NOMO-1 treated with DMSO at 0.1 percent for 48 hours (cell line): ENCODE data around the gene FAM234B.
A peak's percentile ranks its signal among the peaks of the same experiment; 100 is the strongest.
"Not testable (repeated sequence)": the region's sequence is repeated elsewhere in the genome, so short reads cannot be mapped to it uniquely, and the experiment has no call there.

ENCODE experiments used
- DNase-seq: peaks from one replicate; lab custom pipeline; 2025; ENCODE audit not compliant: unreplicated experiment; lab: John Stamatoyannopoulos, UW

FAM234B gene

GRCh38 chr12:13022851-13023271 is 21.3 kb upstream of the FAM234B start:
- DNase-seq, result no peak

DNA sequence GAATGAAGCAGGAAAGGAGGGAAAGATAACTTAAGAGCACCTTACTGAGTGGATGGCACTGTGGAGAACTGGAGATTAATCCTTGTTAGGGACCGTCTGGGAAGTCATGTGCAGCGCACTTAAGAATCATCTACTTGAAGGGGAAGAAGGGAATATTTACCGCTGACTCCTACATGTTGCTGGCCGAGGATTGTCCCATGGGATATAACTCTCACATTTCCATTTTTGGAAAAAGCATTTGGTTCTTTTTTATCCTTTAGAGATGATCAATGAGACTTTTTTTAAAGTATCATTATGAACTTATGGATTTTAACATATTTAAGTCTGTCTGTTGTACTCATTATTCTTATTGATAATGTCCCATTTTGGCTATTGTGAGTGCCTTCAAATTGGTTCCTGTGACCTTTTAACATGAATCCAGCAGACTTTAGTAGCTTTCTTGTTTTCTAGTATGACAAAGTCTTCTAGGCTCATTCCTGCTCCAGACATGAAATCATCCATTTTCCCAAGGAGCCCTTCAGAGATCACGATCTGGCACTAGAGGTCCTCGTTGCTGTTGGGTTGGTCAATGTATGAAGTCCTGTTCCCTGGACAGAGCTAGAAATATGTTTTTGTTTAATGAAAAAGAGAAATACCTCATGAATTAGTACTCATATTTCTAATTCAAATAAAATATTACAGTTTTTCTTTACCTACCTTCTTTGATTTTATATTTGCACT is 20.2 kb upstream of the FAM234B start:
- peak; percentile 49 for DNase-seq

GRCh38 chr12:13024531-13024916 is 19.7 kb upstream of the FAM234B start:
- DNase-seq, result peak; percentile 46

DNA sequence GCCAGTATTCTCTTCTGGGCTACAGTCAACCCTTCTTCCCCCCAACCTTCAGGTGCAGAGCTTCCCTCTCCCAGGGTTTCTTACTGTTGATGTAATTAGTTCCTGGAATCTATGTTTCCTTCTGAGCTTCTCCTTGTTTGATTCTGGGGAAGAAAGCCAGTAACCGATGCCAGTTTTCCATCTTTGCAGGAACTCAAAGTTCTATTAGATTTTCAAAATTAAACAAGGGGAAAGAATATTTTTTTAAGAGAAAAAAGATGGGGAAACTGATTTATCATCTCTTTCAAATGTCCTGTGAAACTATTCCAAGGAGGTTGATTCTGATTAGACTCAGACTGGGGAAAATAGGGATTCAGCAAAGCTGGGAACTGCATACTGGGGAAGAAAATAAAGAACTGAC is 17.9 kb upstream of the FAM234B start:
- no peak for DNase-seq

DNA sequence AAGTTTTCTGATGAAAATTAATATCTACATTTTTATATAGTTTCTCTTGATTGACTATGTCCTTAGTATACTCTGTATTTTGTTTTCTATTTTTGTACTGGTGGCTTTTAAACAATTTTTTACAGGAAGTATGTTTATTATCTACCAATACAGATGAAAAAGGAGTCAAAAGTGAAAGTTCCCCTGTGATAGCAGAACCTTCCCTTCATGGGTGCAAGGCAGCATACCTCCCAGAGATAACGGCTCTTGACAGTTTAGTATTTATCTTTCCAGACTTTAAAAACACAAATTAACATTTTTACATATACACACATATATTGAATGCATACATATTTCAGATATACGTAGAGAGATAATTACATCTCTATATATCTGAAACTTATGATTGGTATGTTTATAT is 17.1 kb upstream of the FAM234B start:
- no peak for DNase-seq

DNA sequence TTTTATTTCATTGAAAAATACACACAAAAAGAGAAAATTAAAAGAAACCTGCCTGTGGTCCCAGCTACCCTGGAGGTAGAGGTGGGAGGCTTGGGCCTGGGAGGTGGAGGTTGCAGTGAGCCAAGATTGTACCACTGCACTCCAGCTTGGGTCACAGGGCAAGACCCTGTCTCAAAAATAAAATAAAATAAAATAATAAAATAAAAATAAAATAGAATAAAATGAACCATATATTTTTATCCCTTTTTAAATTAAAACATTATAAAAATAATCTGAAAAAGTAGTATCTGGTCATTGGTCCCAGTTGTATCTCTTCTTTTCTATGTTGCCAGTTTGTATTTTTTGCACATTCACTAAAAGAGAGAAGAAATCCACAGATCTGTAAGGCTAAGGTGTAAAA is 16.7 kb upstream of the FAM234B start:
- no peak for DNase-seq

DNA sequence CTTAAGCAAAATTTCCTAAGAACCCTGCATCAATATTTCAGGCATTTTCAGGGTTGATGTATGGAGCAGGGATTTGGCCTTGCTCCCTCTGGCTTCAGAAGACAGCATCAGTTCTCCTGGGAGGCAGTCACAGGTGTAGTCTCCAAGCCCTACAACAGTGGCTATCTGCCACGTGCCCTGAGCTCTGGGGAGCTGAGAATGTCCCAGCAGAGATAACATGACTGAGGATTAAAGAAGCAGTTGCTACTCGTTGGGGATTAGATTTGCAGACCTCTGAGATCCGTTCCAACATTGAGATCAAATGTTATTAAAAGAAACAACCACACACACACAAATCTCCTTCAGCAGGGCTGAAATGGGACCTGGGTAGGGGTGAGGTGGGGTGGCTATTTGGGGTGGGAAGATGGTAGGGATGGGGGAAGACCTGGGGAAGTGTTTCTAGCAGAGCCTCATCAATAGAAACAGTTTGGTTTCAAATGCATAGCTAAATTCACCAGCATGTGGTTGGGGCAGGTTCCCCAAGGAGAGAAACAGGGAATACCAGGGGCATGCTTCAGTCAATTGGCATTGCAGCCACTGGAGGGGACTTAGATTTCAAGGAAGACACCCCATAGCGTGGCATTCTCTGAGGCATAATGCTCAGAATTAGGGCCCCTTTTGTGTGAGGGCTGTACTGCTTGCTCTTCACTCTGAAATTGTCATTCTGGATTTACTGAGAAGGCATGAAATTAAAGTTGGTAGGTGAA is 15.2 kb upstream of the FAM234B start:
- no peak for DNase-seq

- no peak for DNase-seq
These were observed 13.5 kb upstream of the FAM234B start for GRCh38 chr12:13030541-13031291.

GRCh38 chr12:13032164-13032563 is 12.0 kb upstream of the FAM234B start:
- DNase-seq, result no peak

DNA sequence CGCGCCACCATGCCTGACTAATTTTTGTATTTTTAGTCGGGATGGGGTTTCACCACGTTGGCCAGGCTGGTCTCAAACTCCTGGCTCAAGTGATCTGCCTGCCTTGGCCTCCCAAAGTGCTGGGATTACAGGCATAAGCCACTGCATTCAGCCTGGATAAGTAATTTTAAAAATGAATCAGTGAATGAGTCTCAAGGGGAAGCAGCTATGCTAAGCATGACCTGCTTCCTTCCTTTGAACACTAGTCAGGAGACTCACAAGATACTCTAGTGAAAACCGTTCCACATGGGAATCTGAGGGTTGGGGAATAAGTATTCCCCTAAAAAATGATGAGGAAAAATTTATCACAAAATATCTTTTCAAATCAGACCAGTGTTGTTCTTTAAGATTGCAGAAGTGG is 10.7 kb upstream of the FAM234B start:
- no peak for DNase-seq

DNA sequence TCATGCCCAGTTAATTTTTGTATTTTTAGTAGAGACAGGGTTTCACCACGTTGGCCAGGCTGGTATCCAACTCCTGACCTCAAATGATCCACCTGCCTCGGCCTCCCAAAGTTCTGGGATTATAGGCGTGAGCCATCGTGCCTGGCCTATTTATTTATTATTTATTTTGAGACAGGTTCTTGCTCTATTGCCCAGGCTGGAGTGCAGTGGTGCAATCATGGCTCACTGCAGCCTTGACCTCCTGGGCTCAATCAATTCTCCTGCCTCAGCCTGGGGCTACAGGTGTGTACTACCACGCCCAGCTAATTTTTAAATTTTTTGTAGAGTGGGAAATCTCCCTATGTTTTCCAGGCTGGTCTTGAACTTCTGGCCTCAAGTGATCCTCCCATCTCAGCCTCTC is 8.8 kb upstream of the FAM234B start:
- not testable (repeated sequence) for DNase-seq

DNA sequence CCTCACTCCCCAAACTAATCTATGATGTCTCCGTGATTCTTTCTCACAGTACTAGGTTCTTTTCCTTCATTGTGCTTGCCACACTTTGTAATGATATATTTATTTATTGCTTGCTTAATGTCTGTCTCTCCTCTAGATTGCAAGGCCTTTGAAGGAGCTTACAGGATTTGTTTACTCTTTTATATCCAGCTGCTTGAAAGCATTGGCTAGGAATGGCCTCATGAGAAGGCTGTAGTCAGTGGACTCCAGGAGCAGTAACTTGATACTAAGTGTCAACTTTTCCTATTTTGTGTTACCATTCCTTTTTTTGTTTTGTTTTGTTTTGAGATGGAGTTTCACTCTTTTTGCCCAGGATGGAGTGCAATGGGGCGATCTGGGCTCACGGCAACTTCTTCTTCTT is 7.3 kb upstream of the FAM234B start:
- DNase-seq, result no peak

DNA sequence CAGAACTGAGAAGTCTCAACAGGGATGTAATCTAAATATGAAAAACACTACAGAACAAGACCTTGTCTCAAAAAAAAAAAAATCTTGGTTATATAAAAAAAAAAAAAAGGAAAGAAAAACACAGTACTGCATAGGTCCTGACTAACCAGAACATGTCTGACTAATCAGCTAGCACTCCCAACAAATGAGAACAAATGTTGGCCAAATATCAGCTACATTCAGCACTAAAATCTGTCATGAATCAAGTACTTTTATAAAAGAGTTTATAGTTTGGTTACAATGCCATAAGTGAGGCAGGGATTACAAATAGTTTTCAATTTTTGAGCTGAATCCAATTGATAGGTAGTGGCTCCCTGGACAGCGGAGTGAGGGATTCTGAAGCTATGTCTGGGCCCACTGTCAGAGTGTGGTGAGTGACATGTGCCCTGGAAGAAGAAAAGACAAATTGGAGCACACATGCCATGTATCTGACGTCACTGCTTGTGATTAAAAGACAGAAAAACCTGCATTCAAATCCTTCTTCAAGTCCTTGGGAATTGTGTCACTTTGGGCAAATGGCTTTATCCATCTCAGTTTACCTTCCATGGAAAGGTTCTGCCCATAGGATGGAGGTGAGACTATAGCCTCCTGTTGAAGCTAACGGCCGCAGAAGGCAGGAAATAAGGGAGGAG is 5.6 kb upstream of the FAM234B start:
- no peak for DNase-seq

- DNase-seq, result peak; percentile 15
These were observed 4.7 kb upstream of the FAM234B start for GRCh38 chr12:13039328-13039956.

DNA sequence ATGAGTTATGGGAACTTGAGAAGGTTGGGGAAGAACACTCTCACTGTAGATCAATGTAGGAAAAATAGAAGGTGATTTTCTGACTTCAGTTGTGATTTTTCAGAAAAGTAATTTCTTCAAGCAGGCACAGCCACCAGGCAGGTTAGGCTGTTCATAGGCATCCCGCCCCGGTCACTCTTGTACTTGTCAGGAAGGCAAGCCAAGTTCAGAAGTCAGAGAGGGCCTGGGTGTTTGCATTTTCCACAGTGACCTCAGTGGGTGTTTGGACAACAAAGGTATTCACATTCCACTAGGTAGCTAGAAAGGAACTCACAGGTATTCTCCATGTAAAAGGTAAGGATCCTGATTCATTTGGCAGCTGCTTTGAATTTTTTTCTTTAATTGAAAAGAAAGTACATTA is 3.0 kb upstream of the FAM234B start:
- DNase-seq, result no peak

DNA sequence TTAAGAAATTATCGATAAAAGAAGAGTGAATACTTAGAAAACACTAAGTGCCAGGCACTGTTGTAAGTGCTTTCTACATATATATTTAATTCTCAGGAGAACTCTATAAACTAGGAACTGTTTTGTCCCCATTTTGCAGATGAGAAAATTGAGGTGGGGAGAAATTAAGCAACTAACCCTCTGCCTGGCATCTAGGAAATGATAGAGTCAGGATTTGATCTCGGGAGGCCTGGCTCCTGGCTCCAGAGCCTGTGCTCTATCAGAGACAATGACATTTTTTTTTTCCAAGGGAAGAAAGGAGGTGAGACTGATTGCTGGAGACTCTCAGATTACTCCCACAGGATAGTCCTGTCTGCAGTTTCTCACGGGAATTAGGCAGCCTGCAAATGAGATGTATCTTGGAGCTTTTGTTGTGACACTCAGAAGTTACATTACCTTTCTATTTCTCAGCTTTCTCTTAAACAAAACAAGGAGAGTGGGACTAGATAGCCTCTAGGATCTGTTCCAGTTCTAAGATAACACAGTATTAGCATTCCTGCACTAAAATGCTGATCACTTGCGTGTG is 1.4 kb upstream of the FAM234B start:
- DNase-seq, result no peak

- DNase-seq, result no peak
These were observed 722 bp downstream of the FAM234B start for GRCh38 chr12:13044906-13045299.

DNA sequence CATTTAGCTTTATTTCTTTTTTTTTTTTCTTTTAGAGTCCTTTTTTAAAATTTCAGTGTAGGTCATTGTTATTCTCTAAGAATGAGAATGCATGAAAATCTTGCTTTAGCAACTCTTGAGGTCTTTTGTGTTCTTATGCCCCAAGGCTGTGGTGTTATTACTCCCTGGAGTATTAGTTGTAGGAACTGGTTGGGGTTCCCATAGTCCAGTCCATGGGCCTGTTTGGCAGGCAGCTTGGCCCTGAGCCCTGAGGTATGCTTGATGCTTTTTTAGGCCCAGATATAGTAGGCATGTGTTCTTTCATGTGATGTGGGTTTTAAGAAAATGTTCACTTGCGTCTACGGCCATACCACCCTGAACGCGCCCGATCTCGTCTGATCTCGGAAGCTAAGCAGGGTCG is 1.6 kb downstream of the FAM234B start:
- no peak for DNase-seq

- no peak for DNase-seq
These were observed 2.8 kb downstream of the FAM234B start for GRCh38 chr12:13046964-13047363.

- no peak for DNase-seq
These were observed 5.6 kb downstream of the FAM234B start for GRCh38 chr12:13049816-13050215.

DNA sequence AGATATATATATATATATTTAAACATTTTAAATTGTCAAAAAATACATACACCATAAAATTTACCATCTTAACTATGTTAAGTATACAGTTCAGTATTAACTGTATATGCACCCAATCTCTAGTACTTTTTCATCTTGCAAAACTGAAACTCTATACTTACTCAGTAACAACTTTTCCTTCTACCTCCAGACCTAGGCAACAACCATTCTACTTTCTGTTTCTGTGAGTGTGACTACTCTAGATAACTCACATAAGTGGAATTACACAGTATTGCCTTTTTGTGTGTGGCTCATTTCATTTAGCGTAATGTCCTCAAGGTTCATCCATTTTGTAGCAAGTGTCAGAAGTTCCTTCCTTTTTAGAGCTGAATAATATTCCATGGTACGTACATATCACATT is 8.2 kb downstream of the FAM234B start:
- DNase-seq, result no peak
